Panc1 (cell line): ENCODE data around the gene ZCWPW1. TPM values are rescaled to one million over a fixed set of nuclear protein-coding genes. Genes with fewer than 3 reads are reported as not detected.

Experiments
- ATAC-seq: fragments of 200-7000 bp; cut with Tn5 transposase; 2 replicates; pipeline ENCODE4 v1.9.1; 2020; ENCODE audit warnings: mild to moderate bottlenecking, moderate library complexity
- BruUV-seq: library from RNA; stranded (reverse); fragments of 400-500 nt; replicated peaks from 2 replicates; lab custom pipeline; 2021; lab: Mats Ljungman, UMichigan
- CTCF ChIA-PET: fragments of 300-600 bp; sonication (Branson Sonifier 250); formaldehyde crosslinking; loops from one replicate; lab custom pipeline; 2022; ENCODE audit warnings: antibody characterized with exemption; lab: Charles Lee
- POLR2A ChIA-PET: fragments of 300-600 bp; sonication (Branson Sonifier 250); formaldehyde crosslinking; loops from one replicate; lab custom pipeline; 2022; ENCODE audit warnings: antibody characterized with exemption; lab: Charles Lee
- DNase-seq: peaks from one replicate; pipeline ENCODE4 v3.0.0-alpha.2; 2010; ENCODE audit warnings: low read depth, low spot score
- H3K27ac ChIP-seq: 2 replicates; pipeline ENCODE4 v1.5.1; 2011; ENCODE audit warnings: mild to moderate bottlenecking, low read length, inconsistent platforms
- H3K27me3 ChIP-seq: fragments of 200-500 bp; sonication (Bioruptor generic); 2 replicates; pipeline ENCODE4 v1.6.0; 2014; ENCODE audit warnings: low read length, inconsistent platforms; ENCODE audit not compliant: control insufficient read depth, insufficient read depth
- H3K36me3 ChIP-seq: fragments of 200-500 bp; sonication (Bioruptor generic); 2 replicates; pipeline ENCODE4 v1.5.1; 2014; ENCODE audit warnings: inconsistent platforms, mild to moderate bottlenecking, low read length, moderate library complexity; ENCODE audit not compliant: control insufficient read depth, insufficient read depth
- H3K4me1 ChIP-seq: 2 replicates; pipeline ENCODE4 v1.5.1; 2011; ENCODE audit warnings: inconsistent platforms, mild to moderate bottlenecking, low read length, moderate library complexity; ENCODE audit not compliant: control insufficient read depth, insufficient read depth
- H3K4me3 ChIP-seq, 2 experiments: 2 replicates each; pipeline ENCODE4 v1.5.1; 2011 to 2012; ENCODE audit warnings: low read depth in 2 of 2, low read length in 2 of 2, mild to moderate bottlenecking in 2 of 2, inconsistent platforms in 1 of 2, moderate library complexity in 1 of 2
- H3K9me3 ChIP-seq: fragments of 200-500 bp; sonication (Bioruptor generic); 2 replicates; pipeline ENCODE4 v1.5.1; 2014; ENCODE audit warnings: low read depth, mild to moderate bottlenecking, inconsistent platforms, low read length, moderate library complexity; ENCODE audit not compliant: control insufficient read depth, insufficient read depth
- CTCF ChIP-seq: fragments of 450-650 bp; IDR thresholded peaks from 2 replicates; pipeline ENCODE4 v1.5.1; 2017; ENCODE audit warnings: mild to moderate bottlenecking
- POLR2AphosphoS5 ChIP-seq: IDR thresholded peaks from 2 replicates; pipeline ENCODE4 v1.6.1; 2012; ENCODE audit warnings: mild to moderate bottlenecking, low read depth, low read length, moderate library complexity
- REST ChIP-seq, 2 experiments: IDR thresholded peaks; 2 replicates each; pipeline ENCODE4 v1.6.1; 2011 to 2012; ENCODE audit warnings: low read depth in 2 of 2, control low read depth in 1 of 2, low read length in 1 of 2, mild to moderate bottlenecking in 1 of 2, moderate library complexity in 1 of 2; ENCODE audit not compliant: insufficient read depth in 1 of 2
- SIN3A ChIP-seq: IDR thresholded peaks from 2 replicates; pipeline ENCODE4 v1.6.1; 2012; ENCODE audit warnings: low read depth, mild to moderate bottlenecking, low read length, moderate library complexity, borderline replicate concordance; ENCODE audit not compliant: insufficient read depth
- TCF7L2 ChIP-seq: IDR thresholded peaks from 2 replicates; pipeline ENCODE4 v1.6.1; 2011; ENCODE audit warnings: mild to moderate bottlenecking, low read depth, low read length, inconsistent platforms
- in situ Hi-C: cut with HindIII; loops from 2 replicates; pipeline ENCODE4 v1.10.0; 2016; ENCODE audit warnings: low sequenced_read_pairs, low pct_unique_long_range_greater_than_20kb
- intact Hi-C: fragments of 100-400 bp; cut with micrococcal nuclease; formaldehyde crosslinking; loops from one replicate; pipeline ENCODE4 v1.10.0; 2022; ENCODE audit not compliant: unreplicated experiment
- total RNA-seq: library from RNA; stranded (reverse); gene quantifications from one replicate; pipeline ENCODE4 v1.2.1, GENCODE V29; 2021; ENCODE audit not compliant: unreplicated experiment

Gene ZCWPW1
- total RNA-seq, 1 experiment from 2014 or later, result 6.5 TPM

GRCh38 chr7:100358857-100359212 lies 69.7 kb downstream of the ZCWPW1 start:
- H3K9me3 ChIP-seq, result no peaks in the 10 kb centered on the region
- H3K4me3 ChIP-seq, result no peak overlapping the region
- intact Hi-C loops (no loop called here), in situ Hi-C loops (no loop called here)
- ATAC-seq, result no peak
- POLR2A ChIA-PET, result no interaction called here
- H3K36me3 ChIP-seq, result peaks cover 11% of the 10 kb centered on the region
- no peaks in the 10 kb centered on the region for H3K4me1 ChIP-seq
- CTCF ChIA-PET, result interaction anchor here (0.9 kb wide), 1 partner anchor 48 kb away, joined by 3 read pairs; no protein-coding TSS in a partner anchor
- BruUV-seq, result no TSS peak
- H3K27ac ChIP-seq, result no peak overlapping the region
- no peak for DNase-seq
- TF ChIP-seq POLR2AphosphoS5 (no peak), TCF7L2 (no peak), REST (IDR thresholded peaks at IDR 0.05; ENCODE audit: insufficient read depth in 1 of 2, low read depth in 2 of 2, low read length in 1 of 2) (no peak), SIN3A (no peak), CTCF (no peak; the same call in 1 of the 2 replicates)
- H3K27me3 ChIP-seq, result no peaks in the 10 kb centered on the region

- ATAC-seq (no peak), DNase-seq (no peak)
- ChIA-PET POLR2A (no interaction called here), CTCF (interaction anchor here (0.9 kb wide), 1 partner anchor 49 kb away, joined by 3 read pairs; no protein-coding TSS in a partner anchor)
- in situ Hi-C loops (no loop called here), intact Hi-C loops (no loop called here)
- BruUV-seq, result TSS peak; percentile 26
- Histone ChIP-seq H3K9me3 (no peaks in the 10 kb centered on the region), H3K4me3 (no peak within 1 kb of the TSS), H3K4me1 (no peaks in the 10 kb centered on the region), H3K36me3 (peaks cover 11% of the 10 kb centered on the region), H3K27me3 (no peaks in the 10 kb centered on the region), H3K27ac (no peak within 1 kb of the TSS)
- no peak; the same call in 1 of the 2 replicates for TF ChIP-seq CTCF
- TF ChIP-seq POLR2AphosphoS5, result no peak
- TF ChIP-seq SIN3A, result no peak
- TF ChIP-seq REST (IDR thresholded peaks at IDR 0.05; ENCODE audit: insufficient read depth in 1 of 2, low read depth in 2 of 2, low read length in 1 of 2), result no peak
- no peak for TF ChIP-seq TCF7L2
These were observed 70.3 kb downstream of the ZCWPW1 start, which contains the start of gene PILRB for GRCh38 chr7:100358027-100358856. Gene PILRB (plus strand): TSS chr7:100358117. CDS start chr7:100358303, 186 bp downstream.
